OCI-M1 (cell line): Measurements from ENCODE around the gene FTO.
"Not testable (repeated sequence)": the region's sequence is repeated elsewhere in the genome, so short reads cannot be mapped to it uniquely, and the experiment has no call there.

Experiments used
- DNase-seq: peaks from one replicate; lab custom pipeline; 2025; lab: John Stamatoyannopoulos, UW

The FTO gene

GRCh38 chr16:54180421-54181359, 476.7 kb downstream of the FTO start:
- no peak for DNase-seq

- not testable (repeated sequence) for DNase-seq
Observed at GRCh38 chr16:54181683-54182329, 477.9 kb downstream of the FTO start.

- no peak for DNase-seq
Observed at GRCh38 chr16:54185045-54185444, 481.1 kb downstream of the FTO start.

GRCh38 chr16:54191163-54191562, 487.2 kb downstream of the FTO start:
- no peak for DNase-seq

GRCh38 chr16:54191592-54191991, 487.6 kb downstream of the FTO start:
- no peak for DNase-seq

- DNase-seq: no peak
Observed at GRCh38 chr16:54193013-54193664, 489.2 kb downstream of the FTO start.

GRCh38 chr16:54193665-54194333, 489.8 kb downstream of the FTO start:
- peak; percentile 65 for DNase-seq

GRCh38 chr16:54194334-54194743, 490.4 kb downstream of the FTO start:
- no peak for DNase-seq

GRCh38 chr16:54197758-54198157, 493.8 kb downstream of the FTO start:
- no peak for DNase-seq

GRCh38 chr16:54199487-54200160, 495.7 kb downstream of the FTO start:
- DNase-seq: no peak

GRCh38 chr16:54200161-54200534, 496.2 kb downstream of the FTO start:
- no peak for DNase-seq

- no peak for DNase-seq
Observed at GRCh38 chr16:54200720-54201119, 496.8 kb downstream of the FTO start.

- peak; percentile 0 for DNase-seq
Observed at GRCh38 chr16:54201200-54201599, 497.2 kb downstream of the FTO start.
